Measurements from ENCODE around the gene WNT4.
A peak's percentile ranks its signal among the peaks of the same experiment; 100 is the strongest.

Gene WNT4

GRCh38 chr1:22129501-22130117, 13.3 kb downstream of the WNT4 start:
- no peak for DNase-seq (ENCODE audit: low read depth)

- DNase-seq (ENCODE audit: low read depth): no peak
Observed at GRCh38 chr1:22128392-22128791, 14.5 kb downstream of the WNT4 start.

DNA sequence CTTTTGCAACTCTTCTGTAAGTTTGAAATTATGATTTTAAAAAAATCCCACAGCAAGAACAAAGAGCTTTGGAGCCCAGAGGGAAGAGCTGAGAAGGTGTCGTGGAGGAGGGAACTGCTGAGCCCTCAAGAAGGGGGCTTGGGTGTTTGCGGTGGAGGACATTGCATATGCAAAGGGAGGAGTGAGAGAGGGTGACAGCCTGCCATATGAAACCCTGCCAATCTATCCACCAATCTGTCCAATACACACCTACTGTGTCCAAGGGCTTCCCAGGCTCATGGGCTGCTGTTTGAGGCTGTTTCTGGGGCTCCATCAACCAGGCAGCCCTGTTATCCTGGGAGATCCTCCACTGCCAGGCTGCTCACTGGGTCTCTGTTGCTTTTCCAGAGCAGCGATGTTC, 15.2 kb downstream of the WNT4 start:
- DNase-seq (ENCODE audit: low read depth): no peak

GRCh38 chr1:22127248-22127647, 15.6 kb downstream of the WNT4 start:
- DNase-seq (ENCODE audit: low read depth): no peak

DNA sequence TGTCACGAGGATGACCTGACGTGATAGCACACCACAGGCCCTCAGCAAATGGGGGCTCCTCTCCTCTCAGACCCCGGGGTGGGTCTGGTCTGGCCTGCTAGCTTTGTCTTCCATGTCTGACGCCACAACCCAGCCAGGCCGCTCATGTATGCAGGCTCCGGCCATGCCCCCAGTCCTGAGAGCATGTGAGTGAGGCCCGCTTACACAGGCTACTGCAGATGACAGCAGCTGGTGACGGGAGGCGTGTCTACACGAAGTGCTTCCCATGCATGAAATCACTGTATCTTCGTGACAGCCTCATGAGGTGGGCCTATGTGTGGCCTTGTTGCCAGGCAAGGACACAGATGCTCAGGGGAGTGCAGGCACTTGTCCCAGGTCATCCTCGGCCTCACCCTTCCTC, 16.4 kb downstream of the WNT4 start:
- no peak for DNase-seq (ENCODE audit: low read depth)

GRCh38 chr1:22124592-22125229, 18.2 kb downstream of the WNT4 start:
- DNase-seq (ENCODE audit: low read depth): no peak

DNA sequence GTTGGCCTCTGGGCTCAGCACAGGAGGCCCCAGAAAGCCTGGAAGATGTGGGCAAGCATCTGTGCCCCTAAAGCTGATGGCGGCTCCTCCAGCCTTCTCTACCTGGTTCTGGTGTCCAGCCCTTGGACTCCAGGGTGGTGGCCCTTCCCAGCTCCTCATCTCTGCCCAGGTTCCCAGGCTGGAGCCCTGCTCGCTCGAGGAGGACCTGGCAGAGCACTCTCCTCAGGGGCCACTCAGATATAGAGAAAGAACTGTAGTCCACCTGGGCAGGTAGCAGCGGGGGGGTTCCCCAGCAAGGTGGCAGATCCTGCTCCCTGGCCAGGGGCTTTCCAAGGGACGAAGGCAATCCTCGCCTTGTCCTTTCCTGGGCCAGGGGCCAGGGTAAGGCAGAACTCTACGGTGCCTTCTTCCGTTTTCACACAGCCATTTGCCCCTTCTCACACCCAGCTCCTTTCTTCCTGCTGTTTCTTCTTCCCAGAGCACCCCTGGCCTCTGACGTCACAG, 18.9 kb downstream of the WNT4 start:
- DNase-seq (ENCODE audit: low read depth): no peak

DNA sequence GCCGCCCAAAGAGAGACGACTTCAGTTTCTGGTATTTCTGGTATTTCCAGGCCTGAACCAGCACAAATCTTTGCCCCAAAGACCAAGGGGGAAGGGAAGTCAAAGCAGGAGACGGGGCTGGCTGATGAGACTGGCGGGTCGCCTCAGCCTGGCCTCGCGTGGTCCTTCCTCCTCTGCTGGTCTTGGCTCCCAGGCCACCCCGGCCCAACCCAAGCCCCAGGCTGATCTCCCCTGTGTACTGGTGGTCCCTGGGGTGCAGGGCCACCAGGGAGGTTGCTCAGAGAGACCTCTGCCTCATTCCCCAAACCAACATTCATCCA, 19.9 kb downstream of the WNT4 start:
- no peak for DNase-seq (ENCODE audit: low read depth)

DNA sequence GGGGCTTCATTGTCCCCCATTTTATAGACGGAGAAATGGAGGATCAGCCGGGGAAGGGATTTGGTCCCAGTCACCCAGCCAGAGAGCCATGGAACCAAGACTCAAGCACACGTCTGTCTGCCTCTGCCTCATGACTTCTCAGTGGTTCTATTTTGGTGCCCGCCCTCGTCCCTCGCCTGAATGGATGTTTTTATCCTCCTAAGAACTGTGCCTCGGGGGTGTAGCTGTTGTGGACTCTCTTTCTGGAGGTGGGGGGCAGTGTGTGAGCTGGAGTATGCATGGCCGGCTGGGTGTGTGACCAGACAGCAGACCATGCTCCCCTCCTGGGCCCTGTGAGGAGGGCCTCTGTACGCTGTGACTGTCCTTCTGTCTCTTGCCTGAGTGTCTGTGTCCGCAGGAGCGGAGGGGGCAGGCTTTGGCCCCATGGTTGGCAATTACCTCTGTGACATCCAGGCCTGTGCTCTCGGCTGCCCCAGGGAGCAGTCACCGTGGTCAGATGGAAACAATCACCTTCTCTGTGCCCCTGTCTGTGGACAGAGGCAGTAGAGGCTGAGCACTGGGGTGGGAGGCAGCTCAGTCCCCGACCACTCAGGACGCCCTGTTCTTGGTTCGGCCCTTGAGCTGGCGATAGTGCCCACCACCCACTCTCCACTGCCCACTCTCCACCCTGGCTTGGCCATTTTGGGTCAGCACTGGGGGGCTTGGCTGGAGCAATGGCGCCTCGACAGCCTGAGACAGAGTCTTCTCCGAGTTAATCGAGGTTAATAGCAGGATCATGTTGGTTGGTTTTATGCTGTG, 20.4 kb downstream of the WNT4 start:
- DNase-seq (ENCODE audit: low read depth): no peak

GRCh38 chr1:22121421-22121911, 21.4 kb downstream of the WNT4 start:
- no peak for DNase-seq (ENCODE audit: low read depth)

DNA sequence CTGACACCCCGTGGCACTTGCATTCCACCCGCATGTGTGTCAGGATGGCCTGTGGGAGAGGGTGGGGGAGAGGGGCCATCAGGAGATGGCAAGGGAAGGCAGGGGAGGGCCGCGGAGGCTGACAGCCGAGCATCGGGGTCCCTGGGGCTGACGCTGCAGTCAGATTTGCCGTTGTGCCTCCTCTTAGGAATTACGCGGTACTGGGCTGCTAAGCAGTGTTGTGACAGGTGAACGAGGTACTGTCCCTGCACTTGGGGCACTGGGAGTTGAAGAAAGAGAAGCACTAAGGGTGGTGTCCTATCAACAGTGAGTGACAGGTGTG, 22.5 kb downstream of the WNT4 start:
- DNase-seq (ENCODE audit: low read depth): no peak

DNA sequence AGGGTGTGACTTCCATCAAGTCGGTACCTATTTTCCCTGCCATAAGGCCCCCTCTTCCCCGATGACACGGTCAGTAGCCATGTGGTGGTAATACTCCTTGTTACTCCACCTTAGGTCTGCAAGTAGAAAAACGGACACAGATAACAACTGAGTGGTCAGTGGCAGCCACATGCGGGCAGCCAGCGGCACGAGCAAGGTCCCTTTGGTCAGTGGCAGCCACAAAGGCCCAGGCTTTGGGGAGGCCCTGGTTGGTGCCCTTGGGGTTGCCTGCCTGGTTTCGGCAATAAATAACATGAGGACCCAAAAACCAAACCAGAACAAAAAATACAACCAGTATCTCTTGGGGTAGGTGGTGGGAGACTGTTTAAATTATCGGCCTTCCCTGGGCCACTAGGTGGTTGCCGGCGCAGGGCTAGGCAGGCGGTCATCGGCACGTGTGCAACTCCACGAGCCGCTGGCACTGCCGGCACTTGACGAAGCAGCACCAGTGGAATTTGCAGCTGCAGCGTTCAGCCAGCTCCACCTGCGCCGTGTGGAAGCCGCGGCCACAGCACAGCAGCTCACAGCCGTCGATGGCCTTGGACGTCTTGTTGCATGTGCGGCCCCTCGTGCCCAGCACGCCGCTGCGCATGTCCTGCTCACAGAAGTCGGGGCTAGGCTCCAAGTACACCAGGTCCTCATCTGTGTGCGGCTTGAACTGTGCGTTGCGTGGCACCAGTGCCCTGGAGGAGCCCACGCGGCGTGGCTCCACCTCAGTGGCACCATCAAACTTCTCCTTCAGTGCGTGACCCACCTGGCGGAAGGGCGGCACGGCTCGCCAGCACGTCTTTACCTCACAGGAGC, 23.1 kb downstream of the WNT4 start:
- DNase-seq (ENCODE audit: low read depth): no peak

DNA sequence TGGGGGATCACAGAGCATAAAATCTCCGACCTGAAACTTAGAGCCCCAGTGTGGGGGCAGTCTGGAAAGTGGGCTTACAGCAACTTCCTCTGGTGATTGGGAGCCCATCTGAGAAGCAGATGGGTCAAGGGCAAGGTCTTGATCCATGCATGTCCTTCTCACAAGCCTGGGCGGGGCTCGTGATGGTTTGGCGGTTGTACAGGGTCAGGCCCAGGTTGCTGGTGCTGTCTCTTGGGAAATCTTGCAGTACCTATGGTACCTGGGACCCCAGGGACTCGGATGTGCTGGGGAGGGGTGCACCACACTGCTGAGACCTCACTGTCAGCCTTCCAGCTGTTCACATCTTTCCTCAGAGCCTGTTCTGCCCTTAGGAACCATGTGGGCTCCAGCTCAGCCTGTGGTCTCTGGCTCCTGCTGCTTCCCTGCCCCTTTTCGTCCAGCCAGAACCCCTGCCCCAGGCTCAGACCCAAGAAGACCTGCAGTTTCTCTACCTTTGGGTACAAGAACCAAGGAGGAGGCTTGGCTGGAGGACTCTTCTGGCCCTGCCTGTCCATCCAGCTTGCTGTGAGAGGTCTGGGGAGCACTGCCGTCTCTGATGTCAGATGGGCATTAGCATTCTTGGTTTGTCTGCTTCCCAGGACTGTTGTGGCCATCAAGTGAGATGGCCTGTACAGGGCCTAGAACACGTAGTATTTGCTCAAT, 24.5 kb downstream of the WNT4 start:
- no peak for DNase-seq (ENCODE audit: low read depth)

GRCh38 chr1:22117851-22118250, 25.0 kb downstream of the WNT4 start:
- no peak for DNase-seq (ENCODE audit: low read depth)

GRCh38 chr1:22117238-22117637, 25.7 kb downstream of the WNT4 start:
- no peak for DNase-seq (ENCODE audit: low read depth)

GRCh38 chr1:22115286-22115685, 27.6 kb downstream of the WNT4 start:
- DNase-seq (ENCODE audit: low read depth): no peak

DNA sequence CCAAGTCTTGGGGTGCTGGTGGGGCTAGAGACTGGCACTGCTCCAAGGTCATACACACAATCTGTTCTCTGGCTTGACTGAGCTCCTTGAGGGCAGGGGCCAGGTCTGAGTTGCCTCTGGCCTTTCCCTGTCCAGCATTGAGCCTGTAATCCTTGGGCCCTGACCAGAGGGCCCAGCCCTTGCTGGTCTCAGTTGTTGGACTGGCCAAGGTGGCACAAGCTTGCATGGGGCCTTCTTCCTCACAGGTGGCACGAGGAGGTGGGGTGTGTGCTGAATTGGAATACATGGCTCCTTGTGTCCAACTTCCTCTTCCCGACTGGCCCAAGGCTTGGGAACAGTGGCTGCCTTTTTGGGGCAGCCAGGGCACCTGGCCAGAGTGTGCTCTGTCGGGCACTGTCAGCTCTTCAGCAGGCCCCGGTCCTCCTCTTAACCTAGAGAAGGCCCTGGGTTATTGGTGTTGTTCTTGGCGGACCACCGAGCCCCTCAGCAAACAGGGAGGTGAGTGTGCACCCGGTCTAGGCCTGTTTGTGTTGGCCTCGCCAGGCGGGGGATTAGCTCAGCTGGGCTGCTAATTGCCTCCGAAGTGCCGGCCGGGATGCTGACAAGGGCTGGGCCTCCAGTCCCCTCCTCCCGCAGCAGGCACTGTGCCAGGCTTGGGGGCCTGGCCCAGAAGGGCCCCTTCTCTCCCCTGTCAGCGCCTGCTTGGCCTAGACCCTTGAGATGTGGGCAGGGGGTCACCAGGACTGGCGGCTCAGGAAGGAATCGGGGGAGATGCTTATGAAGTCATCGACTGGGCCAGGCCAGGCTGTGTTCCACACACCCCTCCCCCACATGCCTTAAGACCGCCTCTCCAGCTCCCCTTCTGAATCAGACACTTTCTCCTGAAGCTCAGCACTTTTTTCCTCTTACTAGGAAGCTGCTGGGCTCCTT, 28.5 kb downstream of the WNT4 start:
- DNase-seq (ENCODE audit: low read depth): no peak

GRCh38 chr1:22112554-22112953, 30.3 kb downstream of the WNT4 start:
- no peak for DNase-seq (ENCODE audit: low read depth)

DNA sequence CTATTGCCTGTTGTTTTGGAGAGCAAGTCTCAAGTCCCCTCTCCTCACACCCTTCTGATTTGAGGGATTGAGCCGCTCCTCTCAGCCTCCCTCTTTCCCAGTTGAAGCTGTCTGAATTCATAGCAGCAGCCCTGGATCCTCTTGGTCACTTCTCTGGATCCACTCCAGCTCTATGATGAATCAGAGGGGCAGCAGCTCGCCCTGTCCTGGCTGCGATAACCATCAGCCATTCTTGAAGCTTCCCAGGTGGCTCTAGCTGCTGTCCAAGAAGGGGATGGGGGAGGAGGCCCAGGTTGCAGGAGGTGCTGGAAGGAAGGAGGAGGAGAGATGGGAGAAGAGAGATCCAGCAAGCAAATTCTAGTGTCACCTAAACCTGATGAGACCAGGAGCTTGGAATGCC, 31.3 kb downstream of the WNT4 start:
- DNase-seq (ENCODE audit: low read depth): peak; percentile 58

GRCh38 chr1:22111115-22111514, 31.8 kb downstream of the WNT4 start:
- no peak for DNase-seq (ENCODE audit: low read depth)

DNA sequence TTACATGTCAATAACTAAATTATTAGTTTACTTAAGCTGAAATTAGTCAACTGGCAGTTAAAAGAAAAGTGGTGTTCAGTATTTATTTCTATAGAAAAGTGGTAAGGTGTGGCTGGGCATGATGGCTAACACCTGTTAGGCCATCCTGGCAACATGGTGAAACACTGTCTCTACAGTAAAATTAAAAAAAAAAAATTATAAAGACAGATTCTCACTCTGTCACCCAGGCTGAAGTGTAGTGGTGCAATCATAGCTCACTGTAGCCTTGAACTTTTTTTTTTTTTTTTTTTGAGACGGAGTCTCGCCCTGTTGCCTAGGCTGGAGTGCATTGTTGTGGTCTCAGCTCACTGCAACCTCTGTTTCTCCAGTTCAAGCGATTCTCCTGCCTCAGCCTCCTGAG, 32.9 kb downstream of the WNT4 start:
- no peak for DNase-seq (ENCODE audit: low read depth)
